NCI-H1048 (cell line): Measurements from ENCODE around the gene FHOD1.

ENCODE experiments used
- DNase-seq: peaks from one replicate; lab custom pipeline; 2025; lab: John Stamatoyannopoulos, UW

The FHOD1 gene

GRCh38 chr16:67207249-67208091 lies 39.8 kb downstream of the FHOD1 start:
- DNase-seq = no peak

- DNase-seq = no peak
Observed at GRCh38 chr16:67206838-67207248, 40.4 kb downstream of the FHOD1 start.

- no peak for DNase-seq
Observed at GRCh38 chr16:67206129-67206837, 41.0 kb downstream of the FHOD1 start.

GRCh38 chr16:67204076-67204475 lies 43.2 kb downstream of the FHOD1 start:
- DNase-seq = no peak

- no peak for DNase-seq
Observed at GRCh38 chr16:67202956-67203493, 44.3 kb downstream of the FHOD1 start.

GRCh38 chr16:67202426-67202825 lies 44.9 kb downstream of the FHOD1 start:
- no peak for DNase-seq

GRCh38 chr16:67201411-67202345 lies 45.6 kb downstream of the FHOD1 start:
- DNase-seq = no peak

- DNase-seq = no peak
Observed at GRCh38 chr16:67200491-67200890, 46.8 kb downstream of the FHOD1 start.

GRCh38 chr16:67199808-67200198 lies 47.5 kb downstream of the FHOD1 start:
- no peak for DNase-seq

- peak; percentile 1 for DNase-seq
Observed at GRCh38 chr16:67199011-67199807, 48.1 kb downstream of the FHOD1 start, which contains the start of gene ELMO3. TSS of gene ELMO3 (plus strand) at chr16:67199131. CDS start at chr16:67199327, 196 bp downstream.

GRCh38 chr16:67198238-67198734 lies 49.0 kb downstream of the FHOD1 start:
- no peak for DNase-seq

GRCh38 chr16:67197704-67198103 lies 49.6 kb downstream of the FHOD1 start:
- DNase-seq = no peak

- no peak for DNase-seq
Observed at GRCh38 chr16:67196881-67197280, 50.4 kb downstream of the FHOD1 start.

- no peak for DNase-seq
Observed at GRCh38 chr16:67195676-67196075, 51.6 kb downstream of the FHOD1 start.

GRCh38 chr16:67194260-67194659 lies 53.0 kb downstream of the FHOD1 start:
- DNase-seq = no peak

- no peak for DNase-seq
Observed at GRCh38 chr16:67193536-67193935, 53.7 kb downstream of the FHOD1 start.

GRCh38 chr16:67192781-67193361 lies 54.4 kb downstream of the FHOD1 start:
- no peak for DNase-seq

- peak; percentile 44 for DNase-seq
Observed at GRCh38 chr16:67191995-67192681, 55.1 kb downstream of the FHOD1 start, which contains the start of gene E2F4. TSS of gene E2F4 (plus strand) at chr16:67192155. CDS start at chr16:67192228, 73 bp downstream.

GRCh38 chr16:67191411-67191994 lies 55.8 kb downstream of the FHOD1 start:
- DNase-seq = no peak
